AG10803 (cell line): ENCODE measurements around the gene PTPRM.
A peak's percentile ranks its signal among the peaks of the same experiment; 100 is the strongest.

Source experiments
- DNase-seq: peaks from one replicate; pipeline ENCODE4 v3.0.0; 2010; ENCODE audit warnings: low read depth
- H3K4me3 ChIP-seq: 2 replicates; pipeline ENCODE4 v1.5.1; 2011; ENCODE audit warnings: mild to moderate bottlenecking, low read length, control low read depth
- TF ChIP-seq, protein P1 (sequence below): conservative IDR thresholded peaks from 2 replicates; pipeline ENCODE4 v1.5.1; 2011; ENCODE audit warnings: mild to moderate bottlenecking, low read length, control low read depth, inconsistent platforms

Gene PTPRM

DNA sequence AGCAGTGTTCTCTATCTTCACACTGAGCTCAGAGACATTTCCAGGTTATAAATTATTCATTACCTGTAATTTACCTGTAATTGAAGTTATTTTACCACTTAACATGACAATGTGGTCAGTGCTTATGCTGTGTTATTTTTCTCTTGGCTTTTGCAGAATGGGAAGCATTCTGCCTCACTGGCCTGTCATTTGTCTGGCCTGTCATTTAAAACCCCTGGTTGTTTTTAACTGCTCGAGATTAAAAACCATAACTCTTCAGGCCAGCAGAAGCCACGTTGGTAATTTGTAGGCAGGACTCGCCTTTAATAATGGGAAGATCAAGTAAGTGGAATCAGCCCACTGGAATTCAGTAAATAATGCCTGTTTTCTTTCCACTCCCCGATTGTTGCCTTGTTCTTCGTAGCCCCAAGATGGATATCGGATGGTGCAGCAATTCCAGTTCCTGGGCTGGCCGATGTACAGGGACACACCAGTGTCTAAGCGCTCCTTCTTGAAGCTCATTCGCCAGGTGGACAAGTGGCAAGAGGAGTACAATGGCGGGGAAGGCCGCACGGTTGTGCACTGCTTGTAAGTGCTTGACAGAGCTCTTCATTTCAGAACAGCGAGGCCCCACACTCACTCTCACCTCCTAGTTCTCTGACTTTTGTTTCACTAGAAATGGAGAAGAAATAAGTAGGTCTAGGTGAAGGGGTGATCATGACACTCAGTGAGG, 819.7 kb downstream of the PTPRM start:
- TF ChIP-seq, protein P1, sequence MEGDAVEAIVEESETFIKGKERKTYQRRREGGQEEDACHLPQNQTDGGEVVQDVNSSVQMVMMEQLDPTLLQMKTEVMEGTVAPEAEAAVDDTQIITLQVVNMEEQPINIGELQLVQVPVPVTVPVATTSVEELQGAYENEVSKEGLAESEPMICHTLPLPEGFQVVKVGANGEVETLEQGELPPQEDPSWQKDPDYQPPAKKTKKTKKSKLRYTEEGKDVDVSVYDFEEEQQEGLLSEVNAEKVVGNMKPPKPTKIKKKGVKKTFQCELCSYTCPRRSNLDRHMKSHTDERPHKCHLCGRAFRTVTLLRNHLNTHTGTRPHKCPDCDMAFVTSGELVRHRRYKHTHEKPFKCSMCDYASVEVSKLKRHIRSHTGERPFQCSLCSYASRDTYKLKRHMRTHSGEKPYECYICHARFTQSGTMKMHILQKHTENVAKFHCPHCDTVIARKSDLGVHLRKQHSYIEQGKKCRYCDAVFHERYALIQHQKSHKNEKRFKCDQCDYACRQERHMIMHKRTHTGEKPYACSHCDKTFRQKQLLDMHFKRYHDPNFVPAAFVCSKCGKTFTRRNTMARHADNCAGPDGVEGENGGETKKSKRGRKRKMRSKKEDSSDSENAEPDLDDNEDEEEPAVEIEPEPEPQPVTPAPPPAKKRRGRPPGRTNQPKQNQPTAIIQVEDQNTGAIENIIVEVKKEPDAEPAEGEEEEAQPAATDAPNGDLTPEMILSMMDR: no peak
- DNase-seq: no peak
- H3K4me3 ChIP-seq: no peak overlapping the region

DNA sequence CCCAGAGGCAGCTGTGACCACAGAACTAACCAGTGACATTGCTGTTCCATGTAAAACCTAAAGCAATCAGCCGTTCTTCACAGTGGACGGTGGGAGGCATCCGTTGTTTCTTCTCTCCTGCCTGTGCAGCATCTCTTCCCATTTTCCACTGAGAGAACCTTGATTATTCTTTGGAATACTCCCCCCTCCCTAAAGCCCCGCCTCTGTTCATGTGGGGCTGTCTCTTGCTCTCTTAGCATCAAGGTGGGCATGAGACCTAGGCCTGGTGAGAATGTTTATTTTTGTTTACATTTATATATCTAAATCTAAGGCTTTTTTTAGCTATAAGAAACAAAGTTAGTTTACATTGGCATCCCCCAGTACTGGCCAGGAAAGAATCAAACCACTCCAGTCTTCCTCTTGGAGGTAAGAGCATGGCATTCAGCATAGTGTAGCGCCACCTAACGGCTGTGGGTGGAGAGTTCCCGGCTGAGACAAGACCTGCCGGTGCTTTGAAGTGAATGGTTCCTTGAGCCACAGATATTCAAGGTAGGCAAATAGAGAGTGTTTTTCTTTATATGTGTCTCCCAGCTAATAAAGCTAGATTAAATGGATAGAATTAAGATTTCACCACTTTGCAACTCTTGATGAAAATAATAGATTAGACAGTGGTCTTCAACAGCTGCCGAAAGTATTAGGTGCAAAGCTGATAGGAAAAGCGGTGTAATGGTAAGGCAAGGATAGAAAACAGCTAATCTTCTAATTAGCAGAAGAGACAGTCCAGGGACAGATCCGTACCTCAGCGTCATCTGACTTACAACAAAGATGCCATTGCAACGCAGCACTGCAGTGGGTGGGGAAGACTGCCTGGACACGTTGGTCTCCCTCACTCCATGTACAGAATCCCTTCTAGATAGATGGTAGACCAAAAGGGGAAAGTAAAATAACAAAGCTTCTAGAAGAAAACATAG, 822.5 kb downstream of the PTPRM start:
- peak; percentile 71 for DNase-seq
- H3K4me3 ChIP-seq: no peak overlapping the region
- TF ChIP-seq, protein P1: peak; percentile 89

DNA sequence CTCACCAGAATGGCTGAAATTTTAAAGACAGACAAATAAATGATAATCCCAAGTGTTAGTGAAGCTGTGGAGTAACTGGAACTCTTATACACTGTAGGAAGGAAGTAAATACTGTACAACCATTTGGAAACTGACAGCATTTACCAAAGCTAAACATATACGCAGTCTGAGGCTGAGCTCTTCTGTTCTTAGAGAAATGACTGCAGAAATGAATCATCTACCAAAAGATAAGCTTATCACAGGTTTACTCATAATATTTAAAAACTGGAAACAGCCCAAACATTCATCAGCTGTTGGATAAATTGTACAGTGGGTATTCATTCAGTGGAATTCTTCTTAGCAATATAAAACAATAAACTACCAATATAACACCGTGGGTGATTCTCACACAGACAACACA, 824.0 kb downstream of the PTPRM start:
- no peak overlapping the region for H3K4me3 ChIP-seq
- TF ChIP-seq, protein P1: no peak

DNA sequence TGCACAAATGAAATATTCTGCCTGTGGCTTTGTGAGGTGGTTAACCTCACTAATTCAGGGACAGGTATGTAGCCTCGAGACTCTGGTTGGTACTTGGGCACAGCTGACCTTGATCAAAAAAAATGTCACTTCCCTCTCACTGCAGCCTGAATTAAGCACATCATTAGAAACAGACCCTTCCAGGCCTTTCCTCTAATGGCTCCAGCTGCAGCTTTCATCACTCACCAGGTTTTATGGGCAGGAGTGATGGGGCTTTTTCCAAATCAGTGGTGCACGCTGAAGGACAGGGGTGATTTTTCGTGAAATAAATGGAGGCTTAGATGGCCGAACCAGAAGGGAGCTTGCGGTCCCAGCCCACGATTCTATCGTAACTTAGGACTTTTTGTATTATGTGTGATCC, 829.1 kb downstream of the PTPRM start:
- no peak for DNase-seq
- TF ChIP-seq, protein P1: no peak

More for the DNA sequence above, 824.0 kb downstream of the PTPRM start:
- DNase-seq: no peak

DNA sequence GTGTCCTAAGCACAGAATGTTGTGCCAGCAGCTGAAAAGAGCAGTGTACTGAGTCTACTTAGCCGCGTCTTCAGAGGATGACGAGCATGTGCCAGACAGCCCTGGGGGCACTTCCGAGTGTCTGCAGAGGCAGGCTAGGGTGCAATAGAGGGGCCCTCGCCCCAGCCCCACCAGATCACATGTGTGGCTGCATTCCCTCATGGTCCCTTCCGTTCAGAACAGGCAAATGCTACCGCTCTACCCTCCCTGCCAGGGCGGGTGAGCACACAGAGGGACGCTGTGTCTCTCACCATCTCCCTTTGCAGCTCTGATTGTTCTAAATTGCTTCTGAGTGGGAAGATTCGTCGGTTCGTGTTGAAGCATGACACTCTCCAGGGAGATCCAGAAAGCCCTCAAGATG, 829.9 kb downstream of the PTPRM start:
- H3K4me3 ChIP-seq: no peak overlapping the region
- DNase-seq: no peak
- TF ChIP-seq, protein P1: no peak

More for the DNA sequence above, 829.1 kb downstream of the PTPRM start:
- H3K4me3 ChIP-seq: no peak overlapping the region

DNA sequence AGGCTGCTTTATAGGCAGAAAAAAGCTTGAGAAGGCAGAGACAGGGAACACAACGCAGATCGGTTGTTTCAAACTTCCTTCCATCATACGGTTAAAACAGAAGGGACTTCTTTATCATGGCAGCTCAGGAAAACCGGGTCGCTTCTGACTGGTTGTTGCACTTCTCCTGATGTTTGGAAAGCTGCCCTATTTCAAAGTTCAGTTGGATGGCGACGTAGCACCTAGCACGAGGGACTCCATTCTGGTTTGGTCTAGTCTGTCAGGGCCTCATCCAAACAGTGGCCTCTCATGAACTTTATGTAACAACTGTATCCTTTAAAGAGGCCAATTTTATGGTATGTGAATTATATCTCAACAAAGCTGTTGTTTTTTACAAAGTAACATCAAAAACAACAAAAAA, 832.0 kb downstream of the PTPRM start:
- TF ChIP-seq, protein P1: no peak
- DNase-seq: no peak
- H3K4me3 ChIP-seq: no peak overlapping the region
